HG03095 (cell line): ENCODE data around the gene LHPP.

Source experiments
- ATAC-seq: cut with Tn5 transposase; IDR thresholded peaks from one replicate; pipeline ENCODE4 v1.9.1; 2021; ENCODE audit warnings: moderate library complexity; ENCODE audit not compliant: unreplicated experiment

LHPP gene

DNA sequence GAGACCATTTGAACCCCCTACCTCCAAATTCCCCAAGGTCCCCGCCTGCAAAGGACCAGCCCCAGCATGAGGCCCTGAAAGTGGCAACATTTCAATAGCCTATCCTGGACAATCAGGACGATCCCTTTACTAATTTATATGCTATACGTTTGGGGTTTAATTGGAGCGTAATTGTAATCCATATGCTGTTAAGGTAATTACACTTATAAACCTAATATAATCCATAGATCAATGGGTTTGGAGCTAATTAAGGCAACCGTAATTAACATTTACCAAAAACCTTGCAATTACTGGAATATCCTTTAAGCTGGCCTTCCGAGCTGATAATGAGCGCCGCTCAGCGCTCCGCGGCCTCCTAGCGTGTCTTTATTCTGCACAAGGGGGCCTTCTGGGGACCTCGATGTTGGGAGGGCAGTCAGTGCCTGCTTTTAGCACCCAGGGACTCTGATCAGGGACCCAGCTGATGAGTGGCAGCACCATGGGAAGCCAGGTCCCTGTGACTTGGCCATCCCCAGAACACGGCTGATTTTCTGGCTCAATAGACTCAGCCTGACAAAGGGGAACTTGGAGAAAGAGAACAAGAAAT is 91.2 kb downstream of the LHPP start:
- ATAC-seq, result no peak

GRCh38 chr10:124554085-124554858 is 92.6 kb downstream of the LHPP start:
- no peak for ATAC-seq

- no peak for ATAC-seq
Observed at GRCh38 chr10:124557167-124557566, 95.5 kb downstream of the LHPP start.

- ATAC-seq, result no peak
Observed at GRCh38 chr10:124557648-124558338, 96.2 kb downstream of the LHPP start.

DNA sequence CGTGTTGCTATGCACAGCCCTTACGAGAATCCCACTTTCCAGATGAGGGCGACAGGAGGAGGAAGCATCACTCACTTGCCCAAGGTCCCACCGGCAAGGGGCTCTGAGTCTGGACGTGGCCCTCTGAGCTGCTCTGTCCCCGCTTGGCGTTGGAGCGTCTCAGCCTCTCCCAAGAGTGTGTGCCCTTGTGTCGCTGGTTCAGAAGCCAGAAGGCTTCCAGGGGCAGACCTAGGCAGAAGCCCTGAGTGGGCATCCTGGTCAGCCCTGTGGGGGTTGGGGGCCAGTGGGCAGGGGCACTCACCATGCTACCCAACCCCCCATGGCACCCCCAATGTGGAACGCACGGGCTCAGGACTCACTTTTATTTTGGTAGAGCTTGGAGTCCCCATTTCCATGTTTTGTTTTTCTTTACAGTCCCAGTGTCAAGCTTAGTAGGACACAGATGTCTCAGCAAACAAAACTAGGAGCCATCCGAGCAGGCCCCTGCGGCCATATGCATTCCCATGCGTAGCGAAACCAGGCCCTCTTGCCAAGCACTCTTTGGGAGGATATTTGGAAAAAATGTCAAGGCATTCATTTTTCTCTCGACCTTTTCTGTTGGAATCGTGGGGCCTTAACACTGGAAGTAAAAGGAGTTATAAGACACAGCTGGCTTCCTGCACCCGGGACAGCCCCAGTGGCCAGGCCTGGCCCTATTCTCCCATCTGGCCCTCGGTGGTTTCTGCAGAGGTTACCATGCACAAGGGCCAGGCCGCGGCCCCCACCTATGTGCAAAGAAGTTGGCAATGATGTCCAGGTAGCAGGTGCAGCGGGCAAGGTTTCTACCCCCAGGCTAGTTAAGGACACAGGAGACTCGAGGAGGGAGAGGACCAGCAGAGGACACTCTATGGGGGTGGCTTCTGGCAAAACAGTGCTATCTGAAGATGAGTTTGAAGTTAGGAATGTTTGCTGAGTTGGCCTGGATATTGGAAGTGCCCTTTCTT is 97.0 kb downstream of the LHPP start:
- ATAC-seq, result no peak

GRCh38 chr10:124559372-124560132 is 97.9 kb downstream of the LHPP start:
- ATAC-seq, result no peak

- no peak for ATAC-seq
Observed at GRCh38 chr10:124560377-124561105, 98.9 kb downstream of the LHPP start.

- ATAC-seq, result no peak
Observed at GRCh38 chr10:124561206-124561605, 99.6 kb downstream of the LHPP start.

- no peak for ATAC-seq
Observed at GRCh38 chr10:124562425-124563060, 100.9 kb downstream of the LHPP start.

DNA sequence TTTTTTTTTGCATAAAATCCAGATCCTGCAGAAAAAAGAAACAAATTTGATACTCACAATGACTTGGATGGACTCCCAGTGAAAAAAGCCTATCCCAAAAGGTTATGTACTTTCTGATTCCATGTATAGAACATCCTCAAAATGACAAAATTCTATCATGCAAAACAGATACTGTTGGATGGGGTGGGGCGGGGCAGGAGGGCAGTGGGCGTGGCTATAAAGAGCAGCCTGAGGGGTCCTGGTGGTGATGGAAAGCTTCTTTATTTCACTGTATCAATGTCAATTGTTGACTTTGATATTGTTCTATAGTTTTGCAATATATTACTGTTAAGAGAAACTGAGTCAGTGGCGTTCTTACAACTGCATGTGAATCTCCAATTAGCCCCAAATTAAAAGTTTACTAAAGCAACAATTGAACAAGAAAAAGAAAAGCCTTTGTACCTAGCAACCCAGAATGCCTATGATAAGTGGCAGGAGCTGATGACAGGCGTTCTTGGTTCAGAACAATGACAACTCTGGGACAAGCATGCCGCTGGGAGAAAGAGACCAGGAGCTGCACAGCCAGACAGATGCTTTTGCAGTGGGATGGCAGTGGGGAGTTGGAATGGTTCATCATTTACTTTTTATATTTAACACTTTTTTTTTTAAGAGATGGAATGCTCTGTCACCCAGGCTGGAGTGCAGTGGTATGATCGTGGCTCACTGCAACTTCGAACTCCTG is 101.9 kb downstream of the LHPP start:
- ATAC-seq, result no peak

DNA sequence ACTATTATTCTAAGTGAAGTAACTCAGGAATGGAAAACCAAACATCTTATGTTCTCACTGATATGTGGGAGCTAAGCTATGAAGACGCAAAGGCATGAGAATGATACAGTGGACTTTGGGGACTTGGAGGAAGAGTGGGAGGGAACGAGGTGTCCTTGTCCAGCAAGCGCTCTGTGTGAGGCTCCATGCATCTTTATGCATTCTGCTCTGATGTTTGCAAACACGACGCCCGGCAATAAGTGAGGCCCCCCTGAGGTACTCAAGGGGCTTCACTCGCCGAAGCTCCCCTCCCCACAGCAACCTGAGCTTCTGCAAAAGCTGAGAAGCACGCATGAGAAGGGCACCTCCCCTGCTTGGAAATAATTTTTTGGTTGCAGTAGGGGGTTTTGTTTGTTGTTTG is 103.3 kb downstream of the LHPP start:
- no peak for ATAC-seq

DNA sequence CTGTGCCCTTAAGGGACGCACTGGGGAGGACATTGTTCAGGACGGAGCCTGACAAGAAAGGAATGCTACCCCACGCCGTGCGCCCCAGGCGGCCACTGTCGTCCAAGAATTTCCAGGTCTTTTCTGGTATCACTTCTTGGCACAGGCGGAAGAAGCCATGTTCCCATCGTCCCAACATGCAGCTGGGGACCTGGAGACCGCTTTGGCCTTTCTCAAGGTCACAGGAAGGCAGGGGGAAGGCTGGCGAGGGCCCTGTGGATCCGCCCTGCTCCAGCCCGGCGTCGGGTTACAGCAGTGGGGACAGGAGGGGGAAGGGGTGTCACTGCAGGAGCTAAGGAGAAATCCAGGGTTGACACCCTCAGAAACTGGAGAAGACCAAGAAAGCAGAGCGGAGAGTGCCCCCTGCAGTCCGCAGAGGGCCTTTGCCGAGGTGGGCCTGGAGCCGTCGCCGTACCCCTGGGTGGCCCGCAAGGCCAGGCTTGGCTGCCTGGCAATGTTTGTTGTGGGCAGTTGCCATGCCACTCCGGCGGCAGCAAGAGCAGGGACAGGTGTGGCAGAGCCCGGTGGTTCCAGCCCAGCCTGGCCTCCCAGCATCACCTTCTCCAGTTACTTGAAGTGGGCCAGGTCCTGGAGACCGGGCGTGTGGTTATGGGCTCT is 104.1 kb downstream of the LHPP start:
- no peak for ATAC-seq

- ATAC-seq, result no peak
Observed at GRCh38 chr10:124566222-124566888, 104.7 kb downstream of the LHPP start.

DNA sequence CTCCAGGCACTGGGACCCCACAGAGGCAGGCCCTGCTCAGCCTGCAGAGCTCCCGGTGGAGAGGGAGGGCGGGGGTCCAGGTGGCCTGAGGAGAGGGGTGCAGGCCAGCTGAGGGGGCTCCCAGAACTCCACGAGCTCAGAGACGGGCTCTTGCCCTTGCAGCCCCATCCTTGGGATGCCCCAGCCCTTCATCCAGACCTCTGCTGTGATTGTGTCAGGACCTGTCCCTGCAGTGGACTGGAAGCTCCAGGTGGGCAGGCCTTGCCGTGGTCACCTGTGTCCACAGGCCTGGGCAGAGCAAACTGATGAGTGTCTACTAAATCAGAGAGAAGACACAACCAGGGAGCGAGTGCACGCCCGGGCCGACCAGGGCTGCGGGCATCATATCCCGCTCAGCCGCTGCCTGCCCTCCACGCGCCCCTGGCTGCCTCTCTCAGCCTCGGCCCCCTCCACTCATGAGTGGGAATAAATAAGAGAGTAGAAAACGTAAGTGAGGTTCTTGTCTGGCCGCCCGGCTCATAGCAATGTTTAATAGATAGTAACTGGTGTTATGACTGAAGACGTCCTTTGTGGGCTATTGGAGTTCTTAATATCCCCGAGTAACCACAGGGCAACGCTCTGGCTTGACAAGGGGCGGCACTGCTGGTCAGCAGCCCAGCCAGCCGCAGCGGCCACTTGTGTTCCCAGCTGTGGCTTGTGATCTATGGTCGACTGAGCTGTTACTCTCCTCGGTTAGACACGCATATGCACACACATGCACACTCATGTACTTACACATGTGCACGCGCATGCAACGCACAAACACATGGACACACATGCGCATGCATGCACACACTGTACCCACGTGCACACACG is 105.6 kb downstream of the LHPP start:
- no peak for ATAC-seq

DNA sequence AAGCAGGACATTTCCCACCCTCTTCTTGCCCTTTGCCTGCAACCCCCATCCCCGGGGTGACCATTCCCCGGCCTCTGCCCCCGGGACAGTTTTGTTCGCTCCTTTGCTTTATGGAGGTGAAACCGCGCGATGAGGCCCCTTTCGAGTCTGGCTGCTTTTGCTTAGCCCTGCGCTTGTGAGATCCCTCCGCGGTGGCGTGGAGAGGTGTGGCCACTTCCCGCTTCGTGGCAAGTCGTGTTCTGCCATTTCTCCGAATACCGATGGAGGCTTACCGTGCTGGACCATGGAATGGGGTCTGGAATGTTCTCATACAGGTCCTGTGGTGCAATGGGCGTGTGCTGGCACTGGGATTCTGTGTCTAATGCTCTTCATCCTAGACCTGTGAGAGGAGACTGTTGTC is 106.7 kb downstream of the LHPP start:
- ATAC-seq, result no peak

- no peak for ATAC-seq
Observed at GRCh38 chr10:124568848-124569622, 107.4 kb downstream of the LHPP start.
